ENCODE results near the gene RCAN2.

The RCAN2 gene

GRCh38 chr6:46220352-46221221 lies 270.7 kb downstream of the RCAN2 start:
- DNase-seq (no peak), ATAC-seq (replicated peaks) (no peak)
- H3K27me3 Mint-ChIP-seq = no peaks in the 10 kb centered on the region
- no peaks in the 10 kb centered on the region for H3K4me1 Mint-ChIP-seq (ENCODE audit: low read depth in 2 of 2)
- peak overlapping the region in 1 of 2 donors; percentile 25 for H3K27ac Mint-ChIP-seq
- H3K4me3 Mint-ChIP-seq = no peak overlapping the region
- peaks cover 3% of the 10 kb centered on the region for H3K36me3 Mint-ChIP-seq (ENCODE audit: insufficient read depth)
- no peaks in the 10 kb centered on the region for H3K9me3 Mint-ChIP-seq

- Mint-ChIP-seq H3K4me3 (no peak overlapping the region), H3K36me3 (ENCODE audit: insufficient read depth) (peaks cover 3% of the 10 kb centered on the region), H3K27ac (no peak overlapping the region), H3K4me1 (ENCODE audit: low read depth in 2 of 2) (no peaks in the 10 kb centered on the region), H3K9me3 (no peaks in the 10 kb centered on the region), H3K27me3 (no peaks in the 10 kb centered on the region)
- no peak for DNase-seq
- ATAC-seq (replicated peaks) = no peak
Measured at GRCh38 chr6:46219661-46220060, 271.6 kb downstream of the RCAN2 start.

GRCh38 chr6:46218457-46218856 lies 272.8 kb downstream of the RCAN2 start:
- H3K27ac Mint-ChIP-seq = no peak overlapping the region
- H3K27me3 Mint-ChIP-seq = no peaks in the 10 kb centered on the region
- ATAC-seq (replicated peaks) (no peak), DNase-seq (no peak)
- H3K9me3 Mint-ChIP-seq = no peaks in the 10 kb centered on the region
- H3K4me1 Mint-ChIP-seq (ENCODE audit: low read depth in 2 of 2) = no peaks in the 10 kb centered on the region
- peaks cover 3% of the 10 kb centered on the region for H3K36me3 Mint-ChIP-seq (ENCODE audit: insufficient read depth)
- H3K4me3 Mint-ChIP-seq = no peak overlapping the region

- DNase-seq (no peak), ATAC-seq (replicated peaks) (no peak)
- no peaks in the 10 kb centered on the region for H3K9me3 Mint-ChIP-seq
- no peak overlapping the region for H3K27ac Mint-ChIP-seq
- no peaks in the 10 kb centered on the region for H3K27me3 Mint-ChIP-seq
- H3K4me3 Mint-ChIP-seq = no peak overlapping the region
- H3K36me3 Mint-ChIP-seq (ENCODE audit: insufficient read depth) = peaks cover 3% of the 10 kb centered on the region
- no peaks in the 10 kb centered on the region for H3K4me1 Mint-ChIP-seq (ENCODE audit: low read depth in 2 of 2)
Measured at GRCh38 chr6:46217671-46218131, 273.5 kb downstream of the RCAN2 start.

GRCh38 chr6:46216879-46217278 lies 274.4 kb downstream of the RCAN2 start:
- ATAC-seq (replicated peaks) (no peak), DNase-seq (no peak)
- Mint-ChIP-seq H3K27me3 (no peaks in the 10 kb centered on the region), H3K27ac (peak overlapping the region in 1 of 2 donors; percentile 17), H3K9me3 (no peaks in the 10 kb centered on the region), H3K4me1 (ENCODE audit: low read depth in 2 of 2) (no peaks in the 10 kb centered on the region), H3K4me3 (no peak overlapping the region), H3K36me3 (ENCODE audit: insufficient read depth) (peaks cover 3% of the 10 kb centered on the region)

GRCh38 chr6:46215777-46216176 lies 275.5 kb downstream of the RCAN2 start:
- peak overlapping the region in 1 of 2 donors; percentile 17 for H3K27ac Mint-ChIP-seq

GRCh38 chr6:46215213-46215612 lies 276.0 kb downstream of the RCAN2 start:
- H3K36me3 Mint-ChIP-seq (ENCODE audit: insufficient read depth) = peaks cover 3% of the 10 kb centered on the region
- no peak for ATAC-seq (replicated peaks)
- H3K27me3 Mint-ChIP-seq = no peaks in the 10 kb centered on the region
- DNase-seq = no peak
- H3K4me1 Mint-ChIP-seq (ENCODE audit: low read depth in 2 of 2) = no peaks in the 10 kb centered on the region
- no peak overlapping the region for H3K27ac Mint-ChIP-seq
- no peak overlapping the region for H3K4me3 Mint-ChIP-seq
- no peaks in the 10 kb centered on the region for H3K9me3 Mint-ChIP-seq

More at GRCh38 chr6:46215777-46216176, 275.5 kb downstream of the RCAN2 start:
- H3K36me3 Mint-ChIP-seq (ENCODE audit: insufficient read depth) = peaks cover 3% of the 10 kb centered on the region
- no peaks in the 10 kb centered on the region for H3K27me3 Mint-ChIP-seq
- DNase-seq = no peak
- H3K9me3 Mint-ChIP-seq = no peaks in the 10 kb centered on the region
- ATAC-seq (replicated peaks) = no peak
- no peak overlapping the region for H3K4me3 Mint-ChIP-seq
- H3K4me1 Mint-ChIP-seq (ENCODE audit: low read depth in 2 of 2) = no peaks in the 10 kb centered on the region

GRCh38 chr6:46211917-46212316 lies 279.3 kb downstream of the RCAN2 start:
- H3K4me1 Mint-ChIP-seq (ENCODE audit: low read depth in 2 of 2) = no peaks in the 10 kb centered on the region
- peaks cover 3% of the 10 kb centered on the region for H3K36me3 Mint-ChIP-seq (ENCODE audit: insufficient read depth)
- H3K27me3 Mint-ChIP-seq = no peaks in the 10 kb centered on the region
- ATAC-seq (replicated peaks) (no peak), DNase-seq (no peak)
- H3K27ac Mint-ChIP-seq = no peak overlapping the region
- H3K4me3 Mint-ChIP-seq = no peak overlapping the region
- no peaks in the 10 kb centered on the region for H3K9me3 Mint-ChIP-seq

GRCh38 chr6:46210294-46210693 lies 281.0 kb downstream of the RCAN2 start:
- Mint-ChIP-seq H3K27me3 (peaks cover 0 to 7% of the 10 kb centered on the region in 2 donors), H3K9me3 (no peaks in the 10 kb centered on the region), H3K36me3 (ENCODE audit: insufficient read depth) (no peaks in the 10 kb centered on the region), H3K4me1 (ENCODE audit: low read depth in 2 of 2) (no peaks in the 10 kb centered on the region), H3K27ac (no peak overlapping the region), H3K4me3 (no peak overlapping the region)
- no peak for DNase-seq
- no peak for ATAC-seq (replicated peaks)

GRCh38 chr6:46208303-46208702 lies 282.9 kb downstream of the RCAN2 start:
- H3K4me1 Mint-ChIP-seq (ENCODE audit: low read depth in 2 of 2) = no peaks in the 10 kb centered on the region
- DNase-seq (no peak), ATAC-seq (replicated peaks) (no peak)
- H3K27me3 Mint-ChIP-seq = peaks cover 0 to 13% of the 10 kb centered on the region in 2 donors
- H3K36me3 Mint-ChIP-seq (ENCODE audit: insufficient read depth) = no peaks in the 10 kb centered on the region
- H3K9me3 Mint-ChIP-seq = no peaks in the 10 kb centered on the region
- H3K27ac Mint-ChIP-seq = no peak overlapping the region
- no peak overlapping the region for H3K4me3 Mint-ChIP-seq

- Mint-ChIP-seq H3K27ac (no peak overlapping the region), H3K36me3 (ENCODE audit: insufficient read depth) (no peaks in the 10 kb centered on the region), H3K4me3 (no peak overlapping the region), H3K27me3 (peaks cover 0 to 13% of the 10 kb centered on the region in 2 donors), H3K4me1 (ENCODE audit: low read depth in 2 of 2) (no peaks in the 10 kb centered on the region), H3K9me3 (no peaks in the 10 kb centered on the region)
- DNase-seq (no peak), ATAC-seq (replicated peaks) (no peak)
Measured at GRCh38 chr6:46207174-46207573, 284.1 kb downstream of the RCAN2 start.

GRCh38 chr6:46204880-46205650 lies 286.2 kb downstream of the RCAN2 start:
- ATAC-seq (replicated peaks) (no peak), DNase-seq (no peak)
- Mint-ChIP-seq H3K36me3 (ENCODE audit: insufficient read depth) (no peaks in the 10 kb centered on the region), H3K9me3 (no peaks in the 10 kb centered on the region), H3K27ac (no peak overlapping the region), H3K4me1 (ENCODE audit: low read depth in 2 of 2) (no peaks in the 10 kb centered on the region), H3K4me3 (no peak overlapping the region), H3K27me3 (peaks cover 0 to 13% of the 10 kb centered on the region in 2 donors)

GRCh38 chr6:46203391-46204177 lies 287.7 kb downstream of the RCAN2 start:
- H3K36me3 Mint-ChIP-seq (ENCODE audit: insufficient read depth) = no peaks in the 10 kb centered on the region
- peak overlapping the region in 1 of 2 donors; percentile 75 for H3K27ac Mint-ChIP-seq
- H3K4me1 Mint-ChIP-seq (ENCODE audit: low read depth in 2 of 2) = no peaks in the 10 kb centered on the region
- H3K27me3 Mint-ChIP-seq = peaks cover 0 to 13% of the 10 kb centered on the region in 2 donors
- H3K9me3 Mint-ChIP-seq = no peaks in the 10 kb centered on the region
- ATAC-seq (replicated peaks) (no peak), DNase-seq (no peak)
- H3K4me3 Mint-ChIP-seq = no peak overlapping the region

Measured in effector memory CD8-positive, alpha-beta T cell (primary cell).